ENCODE measurements around the gene DCAF5.

DNA sequence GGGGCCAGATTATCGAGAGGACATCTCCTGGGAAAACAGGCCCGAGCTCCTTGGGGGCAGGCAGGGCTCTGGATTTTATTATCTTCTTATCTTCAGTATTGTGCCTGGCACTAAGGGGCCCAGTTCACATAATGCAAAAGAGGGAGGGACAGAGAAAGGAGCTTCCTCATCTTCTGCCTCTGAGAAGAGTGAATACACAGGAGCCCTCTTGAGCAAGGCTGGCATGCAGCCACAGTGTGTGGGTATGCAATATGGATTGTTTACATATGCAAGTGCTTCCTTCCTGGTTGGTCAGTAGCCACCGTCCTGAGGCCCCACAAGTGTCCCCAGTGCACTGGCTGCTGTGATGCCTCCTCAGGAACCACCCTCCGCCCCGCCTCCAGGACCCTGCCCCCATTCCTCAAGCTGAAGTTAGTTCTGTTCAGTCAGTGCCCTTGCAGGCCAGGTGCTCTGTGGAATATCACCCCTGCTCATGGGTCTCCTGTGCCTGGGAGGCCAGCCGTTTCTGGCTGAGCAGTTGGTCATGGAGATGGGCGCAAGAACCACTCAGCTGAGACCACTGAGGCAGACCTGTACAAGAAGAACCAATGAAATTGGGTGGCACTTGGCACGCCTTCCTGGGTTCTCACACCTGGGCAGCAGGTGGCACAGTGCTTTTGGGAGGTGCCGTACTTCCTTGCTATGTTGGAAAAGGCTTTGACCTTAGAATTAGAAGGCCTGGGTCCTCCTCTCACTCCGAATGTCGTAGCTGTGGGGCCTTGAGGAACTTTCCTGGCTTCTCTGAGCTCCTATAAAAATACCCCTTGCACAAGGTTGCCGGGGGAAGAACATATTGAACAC lies 138.8 kb downstream of the DCAF5 start:
- TF ChIP-seq, protein P1, sequence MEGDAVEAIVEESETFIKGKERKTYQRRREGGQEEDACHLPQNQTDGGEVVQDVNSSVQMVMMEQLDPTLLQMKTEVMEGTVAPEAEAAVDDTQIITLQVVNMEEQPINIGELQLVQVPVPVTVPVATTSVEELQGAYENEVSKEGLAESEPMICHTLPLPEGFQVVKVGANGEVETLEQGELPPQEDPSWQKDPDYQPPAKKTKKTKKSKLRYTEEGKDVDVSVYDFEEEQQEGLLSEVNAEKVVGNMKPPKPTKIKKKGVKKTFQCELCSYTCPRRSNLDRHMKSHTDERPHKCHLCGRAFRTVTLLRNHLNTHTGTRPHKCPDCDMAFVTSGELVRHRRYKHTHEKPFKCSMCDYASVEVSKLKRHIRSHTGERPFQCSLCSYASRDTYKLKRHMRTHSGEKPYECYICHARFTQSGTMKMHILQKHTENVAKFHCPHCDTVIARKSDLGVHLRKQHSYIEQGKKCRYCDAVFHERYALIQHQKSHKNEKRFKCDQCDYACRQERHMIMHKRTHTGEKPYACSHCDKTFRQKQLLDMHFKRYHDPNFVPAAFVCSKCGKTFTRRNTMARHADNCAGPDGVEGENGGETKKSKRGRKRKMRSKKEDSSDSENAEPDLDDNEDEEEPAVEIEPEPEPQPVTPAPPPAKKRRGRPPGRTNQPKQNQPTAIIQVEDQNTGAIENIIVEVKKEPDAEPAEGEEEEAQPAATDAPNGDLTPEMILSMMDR (IDR thresholded peaks at IDR 0.05) = no peak
- no peak for TF ChIP-seq EP300 (IDR thresholded peaks at IDR 0.05)

Data from tibial nerve (tissue), 4 donors.